ENCODE data around the gene MACROD2.

Gene MACROD2

DNA sequence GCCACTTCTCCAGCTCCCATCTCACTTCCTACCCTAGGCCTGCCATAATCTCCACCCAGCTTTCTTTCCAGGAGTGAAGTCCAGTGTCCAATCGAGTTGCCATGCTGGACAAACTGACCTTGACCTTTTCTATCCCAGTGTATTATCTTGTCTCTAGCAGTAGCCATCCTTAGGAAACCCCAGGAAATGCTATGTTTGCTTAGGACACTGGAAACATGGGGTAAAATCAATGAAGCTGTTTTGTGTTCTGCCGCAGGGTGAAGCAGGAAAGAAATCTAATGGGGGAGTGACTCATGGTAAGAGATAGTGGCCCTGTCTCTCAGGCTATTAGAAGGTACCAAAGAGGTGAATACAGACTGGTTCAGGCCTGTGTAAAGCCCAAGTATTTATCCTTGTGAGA is 1452.2 kb downstream of the MACROD2 start:
- DNase-seq (ENCODE audit: low read depth) = no peak

DNA sequence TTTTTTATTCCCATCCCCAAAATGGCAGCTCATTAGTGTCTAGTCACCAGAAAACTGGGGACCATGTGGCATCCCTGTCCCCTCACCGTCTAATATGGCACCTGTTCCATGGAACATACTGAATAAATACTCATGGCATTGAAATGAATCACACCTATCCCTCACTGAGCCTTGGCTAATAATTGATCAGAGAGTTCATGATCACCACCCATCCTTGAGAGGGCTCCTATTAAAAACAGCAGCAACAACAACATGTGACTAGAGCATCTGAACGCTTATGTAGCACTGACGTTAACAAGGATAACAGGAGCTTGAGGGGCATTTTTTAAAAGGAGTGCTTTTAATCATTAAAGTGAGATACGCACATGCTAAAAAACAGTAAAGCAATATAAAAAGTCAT is 1453.7 kb downstream of the MACROD2 start:
- DNase-seq (ENCODE audit: low read depth) = no peak

DNA sequence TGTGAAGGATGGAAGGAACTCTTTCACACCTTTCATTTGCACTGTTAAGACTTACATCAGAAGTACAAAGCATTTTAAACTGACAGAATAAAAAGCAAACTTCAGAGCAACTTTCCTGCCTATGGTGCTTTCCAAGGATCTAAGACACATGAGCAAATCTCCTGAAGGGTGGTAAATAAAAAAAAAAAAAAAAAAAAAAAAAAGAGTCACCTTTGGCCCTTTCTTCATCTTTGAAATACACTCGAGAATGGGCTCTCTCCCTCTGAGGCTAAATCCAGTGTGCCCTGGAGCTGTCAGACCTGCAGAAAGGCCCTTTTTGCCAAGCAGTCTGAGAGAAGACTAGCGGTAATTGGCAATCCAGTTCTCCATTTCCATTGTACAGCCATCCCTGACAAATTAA is 1455.9 kb downstream of the MACROD2 start:
- no peak for DNase-seq (ENCODE audit: low read depth)

DNA sequence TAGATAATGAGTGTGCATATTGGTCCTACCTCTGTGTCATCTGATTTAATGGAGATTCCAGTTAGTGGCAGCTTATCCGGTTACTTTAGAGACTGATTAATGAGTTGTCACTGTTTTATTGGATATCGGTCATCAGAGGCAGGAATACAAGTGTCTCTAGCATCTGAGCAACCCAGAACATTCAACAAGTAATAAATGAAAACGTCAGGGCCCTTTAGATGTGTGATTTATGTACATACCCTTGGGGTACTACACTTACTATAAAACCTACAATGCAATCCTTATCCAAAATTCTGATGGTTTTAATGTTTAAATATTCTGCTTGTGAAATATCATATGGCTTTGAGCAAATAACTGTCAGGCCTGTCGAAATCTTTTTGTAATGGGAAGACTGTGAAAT is 1460.0 kb downstream of the MACROD2 start:
- DNase-seq (ENCODE audit: low read depth) = no peak

DNA sequence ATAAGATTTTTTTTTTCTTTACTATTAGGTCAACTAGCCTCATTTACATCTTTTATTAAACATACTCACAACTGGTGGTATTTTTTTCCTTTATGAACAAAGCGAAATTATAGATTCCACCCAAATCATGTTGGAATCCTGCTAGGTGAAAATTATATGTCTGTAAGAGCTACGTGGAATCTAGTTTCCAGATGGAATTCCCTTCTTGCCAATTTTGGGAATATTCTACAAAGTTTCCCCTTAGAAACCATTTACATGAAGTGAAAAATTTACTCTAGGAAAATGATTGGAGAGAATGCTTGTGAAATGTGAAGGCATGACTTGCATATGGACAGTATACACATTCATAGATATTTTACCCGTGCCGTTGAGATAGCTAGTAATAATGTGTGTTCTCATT is 1466.6 kb downstream of the MACROD2 start:
- no peak for DNase-seq (ENCODE audit: low read depth)

DNA sequence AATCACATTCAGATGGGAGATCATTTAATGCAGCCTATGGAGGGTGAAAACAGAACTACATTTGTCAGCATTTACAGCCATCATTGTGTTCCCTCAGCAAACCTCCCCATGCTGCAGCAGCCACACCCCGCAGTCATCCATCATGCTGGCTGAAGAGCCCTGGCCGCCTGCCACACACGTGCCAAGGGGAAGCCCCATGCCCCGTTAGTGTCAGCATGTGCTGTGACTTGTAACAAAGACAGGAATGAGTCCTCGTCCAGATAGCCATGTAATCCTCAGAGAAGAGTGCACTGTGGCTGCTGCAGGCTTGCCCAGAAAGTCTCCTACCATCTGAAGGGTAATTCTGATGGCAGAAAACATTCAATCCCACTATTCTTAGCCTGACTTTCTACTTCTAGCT is 1480.2 kb downstream of the MACROD2 start:
- DNase-seq (ENCODE audit: low read depth) = no peak

DNA sequence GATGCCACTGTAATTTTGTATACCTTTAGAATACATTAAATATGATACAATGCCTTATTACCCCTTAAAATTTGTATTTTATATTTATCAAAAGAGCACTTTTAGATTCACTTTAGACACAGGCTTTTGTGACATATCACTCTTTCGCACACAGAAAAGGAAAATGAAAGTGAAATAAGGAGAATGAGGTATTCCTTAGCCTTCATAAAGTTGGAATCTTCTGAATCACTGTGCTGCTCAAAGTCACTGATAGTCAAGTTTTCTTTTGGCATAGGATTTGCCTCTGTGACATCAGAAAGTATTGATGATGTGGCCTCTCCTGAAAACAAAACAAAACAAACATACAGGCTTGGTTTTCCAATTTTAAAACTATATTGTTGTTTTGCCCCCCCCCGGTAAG is 1480.9 kb downstream of the MACROD2 start:
- no peak for DNase-seq (ENCODE audit: low read depth)

DNA sequence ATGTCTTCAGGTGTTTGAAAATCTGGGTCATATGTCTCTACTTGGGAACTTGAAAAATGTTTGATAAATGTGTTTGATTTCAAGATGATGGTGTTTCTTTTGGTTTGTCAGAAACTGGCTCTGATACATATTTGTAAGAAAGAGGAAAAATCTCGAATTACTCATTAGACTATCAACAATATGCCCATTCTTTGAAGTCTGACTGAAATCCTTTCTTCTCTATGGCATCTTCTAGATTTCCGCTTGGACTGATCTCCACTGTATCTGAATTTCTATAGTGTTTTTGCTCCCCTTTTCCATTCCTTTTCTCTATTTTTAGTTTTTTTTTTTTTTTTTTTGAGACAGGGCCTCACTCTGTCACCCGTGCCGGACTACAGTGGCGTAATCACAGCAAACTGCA is 1481.5 kb downstream of the MACROD2 start:
- no peak for DNase-seq (ENCODE audit: low read depth)

DNA sequence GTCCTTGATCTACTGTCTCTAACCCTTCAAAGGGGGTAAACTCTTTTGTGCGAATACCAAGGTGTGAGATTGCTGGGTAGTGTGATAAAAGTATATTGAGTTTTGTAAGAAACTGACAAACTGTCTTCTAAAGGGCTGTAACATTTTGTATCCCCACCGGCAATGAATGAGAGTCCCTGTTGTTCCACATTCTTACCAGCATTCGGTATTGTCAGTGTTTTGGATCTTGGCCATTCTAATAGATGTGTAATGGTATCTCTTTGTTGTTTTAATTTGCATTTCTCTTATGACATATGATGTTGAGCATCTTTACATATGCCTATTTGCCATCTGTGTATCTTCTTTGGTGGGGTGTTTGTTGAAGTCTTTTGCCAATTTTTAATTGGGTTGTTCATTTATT is 1487.2 kb downstream of the MACROD2 start:
- no peak for DNase-seq (ENCODE audit: low read depth)

DNA sequence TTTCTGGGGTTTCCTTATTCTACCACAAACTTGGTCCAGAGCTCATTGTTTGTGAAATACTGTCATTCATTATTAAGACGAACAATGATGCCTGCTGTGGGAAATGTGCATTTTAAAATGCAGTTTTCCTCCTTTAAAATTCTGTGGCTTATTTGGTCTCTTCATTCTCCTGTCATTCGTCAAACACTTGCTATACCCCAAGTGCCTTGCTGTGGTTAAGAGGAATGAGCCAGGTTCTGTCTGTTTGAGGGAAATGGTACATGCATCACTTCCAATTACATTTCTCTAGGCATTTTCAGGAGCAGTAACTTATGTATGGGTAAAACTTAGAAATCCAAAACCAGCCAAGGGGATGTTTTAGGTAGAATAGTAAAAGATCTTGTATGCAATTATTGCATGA is 1490.2 kb downstream of the MACROD2 start:
- no peak for DNase-seq (ENCODE audit: low read depth)

DNA sequence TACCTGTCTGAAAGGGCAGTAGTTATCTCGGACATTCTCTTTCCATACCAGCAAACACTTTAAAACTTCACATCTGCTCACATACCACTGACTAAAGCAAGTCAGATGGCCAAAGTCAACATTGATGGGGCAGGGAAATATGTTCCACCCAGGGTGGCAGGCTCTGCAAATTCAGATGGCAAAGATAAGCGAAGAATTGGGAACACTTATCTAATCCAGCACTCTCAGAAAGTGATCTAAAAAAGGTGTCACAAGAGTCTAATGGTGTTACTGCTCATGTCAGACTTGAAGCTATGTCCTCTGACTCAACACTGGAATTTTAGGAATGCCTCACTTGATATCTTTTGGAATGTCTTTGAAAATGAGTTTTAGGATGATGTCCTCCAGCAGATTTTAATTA is 1491.7 kb downstream of the MACROD2 start:
- DNase-seq (ENCODE audit: low read depth) = peak; percentile 5

DNA sequence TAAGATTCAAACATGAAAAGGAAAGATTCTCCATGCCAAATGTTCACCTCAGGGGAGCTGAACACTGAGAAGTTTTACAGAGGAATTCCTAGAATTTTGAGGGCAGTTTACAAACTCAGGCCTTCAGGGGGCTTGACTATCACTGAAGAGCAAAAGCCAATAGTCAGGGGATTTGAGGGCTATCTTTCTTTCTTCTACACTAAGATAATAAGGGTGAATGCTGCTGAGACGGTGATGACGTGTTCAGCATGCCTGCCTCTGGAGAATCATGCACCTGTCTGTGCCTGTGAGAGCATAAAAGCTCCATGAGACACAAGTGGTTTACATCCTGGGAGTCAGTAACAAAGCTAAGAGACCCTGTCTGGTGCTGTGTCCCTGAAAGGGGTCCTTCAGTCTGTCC is 1492.4 kb downstream of the MACROD2 start:
- no peak for DNase-seq (ENCODE audit: low read depth)

DNA sequence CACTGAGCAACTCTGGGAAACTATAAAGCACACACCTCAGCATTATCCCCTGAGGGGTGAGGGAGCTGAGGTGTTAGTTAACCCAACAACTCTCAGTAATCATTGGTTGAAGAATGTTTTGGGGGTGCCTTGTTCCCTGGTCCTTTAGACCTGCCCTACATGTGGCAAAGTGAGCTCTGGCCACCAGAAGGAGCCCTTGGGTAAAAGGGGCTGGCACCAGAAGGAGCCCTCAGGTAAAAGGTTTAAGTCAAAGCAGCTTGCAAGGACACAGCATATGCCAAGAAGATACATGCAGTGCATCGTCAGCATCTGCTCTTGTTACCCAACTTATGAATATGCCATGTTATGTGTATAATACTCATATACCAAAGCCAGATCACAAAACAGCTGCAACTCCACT is 1496.3 kb downstream of the MACROD2 start:
- no peak for DNase-seq (ENCODE audit: low read depth)

DNA sequence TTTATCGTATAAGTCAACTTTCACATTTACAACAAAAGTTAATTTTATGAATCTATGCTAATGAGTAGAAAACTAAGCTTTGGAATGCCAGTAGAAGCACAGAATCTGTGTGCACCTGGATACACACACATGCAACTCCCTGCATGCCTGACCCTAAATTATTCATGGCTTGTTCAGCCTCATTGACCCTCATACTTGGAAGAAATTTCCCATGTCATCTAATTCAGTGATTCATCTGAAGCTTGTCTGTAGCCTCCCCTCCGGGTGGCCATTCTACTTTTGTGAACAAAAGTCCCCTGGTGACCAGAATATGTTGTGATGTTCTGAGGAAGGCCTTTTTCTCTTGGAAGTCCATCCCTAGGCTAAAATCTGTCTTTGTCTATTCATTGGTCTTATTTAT is 1499.5 kb downstream of the MACROD2 start:
- DNase-seq (ENCODE audit: low read depth) = no peak

DNA sequence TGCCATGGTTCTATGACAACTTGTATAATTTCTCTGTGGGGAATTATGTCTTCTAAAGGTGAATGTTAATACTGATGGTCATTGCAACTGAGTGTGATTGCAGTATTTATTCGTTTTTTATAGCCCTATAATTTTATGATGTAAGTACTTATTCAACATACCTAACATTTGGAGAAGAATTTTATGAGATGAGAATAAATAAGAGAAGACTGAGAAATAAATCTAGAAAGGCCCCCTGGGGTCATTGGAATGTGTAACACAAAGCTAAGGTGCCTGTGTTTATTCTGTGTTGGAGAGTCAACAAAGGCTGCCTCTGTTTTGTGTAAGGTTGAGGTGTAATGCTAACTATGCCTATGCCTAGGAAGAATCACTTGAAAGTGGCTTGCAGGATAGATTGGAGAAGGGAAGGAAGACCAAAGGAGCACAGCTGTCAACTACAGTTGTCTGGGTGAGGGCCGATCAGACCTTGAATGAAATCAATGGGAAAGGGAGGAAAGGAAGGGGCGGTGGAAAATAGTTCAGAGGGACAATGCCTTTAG is 1501.3 kb downstream of the MACROD2 start:
- DNase-seq (ENCODE audit: low read depth) = no peak

DNA sequence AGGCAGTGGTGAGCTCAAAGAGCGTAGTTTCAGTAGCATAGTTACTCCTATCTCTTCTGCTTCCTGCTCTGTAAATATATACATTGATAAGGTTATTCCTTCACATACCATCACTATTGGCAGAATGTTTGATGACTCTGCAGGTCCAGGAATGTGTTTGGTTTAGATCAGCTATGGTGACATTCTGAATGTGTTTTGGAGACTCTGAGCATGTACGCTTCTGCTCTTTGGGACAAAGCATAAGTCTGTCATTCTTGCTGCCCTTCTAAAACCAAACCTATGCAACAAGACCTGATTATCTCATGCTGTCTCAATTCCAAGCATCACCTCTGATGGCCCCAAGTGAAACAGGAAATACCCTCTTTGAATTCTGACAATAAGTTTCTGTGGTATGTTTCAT is 1503.6 kb downstream of the MACROD2 start:
- no peak for DNase-seq (ENCODE audit: low read depth)

DNA sequence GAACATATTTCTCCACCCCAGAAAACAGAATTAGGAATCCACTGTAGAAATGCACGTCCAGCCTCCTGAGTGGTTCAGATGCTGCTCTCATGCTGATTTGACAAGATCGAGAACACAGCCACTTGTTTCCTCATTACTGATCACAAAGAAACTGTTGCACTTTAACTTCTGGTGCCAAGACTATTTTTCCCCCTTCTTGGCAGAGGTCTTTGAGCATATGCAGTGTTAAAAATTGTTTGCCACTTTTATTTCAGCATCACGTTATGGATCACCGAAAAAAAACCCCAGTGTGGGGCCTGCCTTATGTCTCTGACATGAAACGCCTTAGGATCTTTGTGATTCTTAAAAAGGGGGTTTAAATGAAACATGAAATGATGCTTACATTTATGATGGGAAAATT is 1511.0 kb downstream of the MACROD2 start:
- no peak for DNase-seq (ENCODE audit: low read depth)

DNA sequence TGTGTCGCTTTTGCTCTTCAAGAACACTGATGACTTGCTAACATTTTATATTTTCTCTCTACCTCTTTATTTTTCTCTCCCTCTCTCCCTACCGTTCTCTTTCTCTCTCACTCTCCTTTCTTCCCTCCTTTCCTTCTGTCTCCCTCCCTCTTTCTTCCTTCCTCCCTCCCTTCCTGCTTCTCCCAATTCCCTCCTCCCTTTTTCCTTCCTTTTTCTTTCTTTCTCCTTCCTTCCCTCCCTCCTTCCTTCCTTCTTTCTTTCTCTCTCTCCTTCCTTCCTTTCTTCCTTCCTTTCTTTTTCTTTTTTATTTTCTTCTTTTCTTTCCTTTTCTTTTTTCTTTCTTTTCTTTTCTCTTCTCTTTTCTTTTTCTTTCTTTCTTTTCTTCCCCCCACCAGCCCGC is 1511.8 kb downstream of the MACROD2 start:
- no peak for DNase-seq (ENCODE audit: low read depth)

DNA sequence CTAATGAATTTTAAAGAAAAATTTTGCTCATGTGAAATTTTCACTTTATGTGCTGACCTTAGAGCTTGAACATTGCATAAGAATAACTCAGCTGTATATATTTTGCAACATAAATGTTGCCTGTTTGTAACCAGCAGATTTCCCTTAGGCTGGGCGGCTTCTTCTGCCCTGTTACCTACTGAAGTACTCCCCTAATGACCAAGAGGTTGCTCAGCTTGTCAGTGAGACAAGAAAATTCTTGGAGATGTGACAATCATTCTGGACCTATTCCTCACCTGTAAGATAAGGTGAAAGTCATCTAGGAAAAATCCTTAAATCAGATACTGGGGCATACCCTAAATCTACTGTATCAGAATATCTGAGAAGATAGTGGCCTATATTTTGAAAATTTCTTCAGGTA is 1516.2 kb downstream of the MACROD2 start:
- DNase-seq (ENCODE audit: low read depth) = no peak

DNA sequence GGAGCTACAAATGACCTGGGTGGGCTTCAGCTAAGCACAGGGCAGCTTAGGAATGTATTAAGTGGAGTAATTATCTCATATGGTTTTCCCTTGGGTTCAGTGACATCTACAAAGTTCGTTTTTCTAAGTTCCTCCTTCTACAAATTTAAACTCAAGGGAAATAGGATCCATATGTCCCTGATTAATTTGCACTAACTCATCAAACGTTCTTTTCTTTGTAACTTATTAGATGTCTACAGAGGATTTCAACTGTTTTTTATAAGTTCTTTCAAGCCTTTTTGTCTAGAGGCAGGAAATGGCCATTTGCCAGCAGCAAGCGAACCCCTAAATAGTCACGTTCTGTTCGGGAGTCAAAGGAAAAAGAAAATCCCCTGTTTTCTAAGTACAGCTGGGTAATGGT is 1517.6 kb downstream of the MACROD2 start:
- no peak for DNase-seq (ENCODE audit: low read depth)

DNA sequence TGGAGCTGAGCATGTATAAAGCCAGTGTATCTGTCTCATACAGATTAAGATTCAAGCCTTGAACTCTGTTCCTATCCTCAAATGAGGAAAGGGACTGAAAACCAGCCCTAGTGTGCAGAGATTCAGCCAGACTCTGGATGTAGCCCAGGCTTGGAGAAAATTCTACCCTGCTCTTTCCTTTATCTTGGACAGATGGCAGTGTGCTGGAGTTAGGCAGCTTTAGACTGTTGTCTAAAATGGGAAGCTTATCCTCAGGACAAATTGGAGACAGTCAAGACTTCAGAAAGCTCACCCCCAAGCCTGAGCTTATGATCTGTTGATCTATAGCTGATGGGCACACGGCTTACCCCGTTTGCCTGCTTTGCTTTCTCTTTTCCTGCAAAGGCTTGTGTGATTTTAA is 1520.4 kb downstream of the MACROD2 start:
- no peak for DNase-seq (ENCODE audit: low read depth)

DNA sequence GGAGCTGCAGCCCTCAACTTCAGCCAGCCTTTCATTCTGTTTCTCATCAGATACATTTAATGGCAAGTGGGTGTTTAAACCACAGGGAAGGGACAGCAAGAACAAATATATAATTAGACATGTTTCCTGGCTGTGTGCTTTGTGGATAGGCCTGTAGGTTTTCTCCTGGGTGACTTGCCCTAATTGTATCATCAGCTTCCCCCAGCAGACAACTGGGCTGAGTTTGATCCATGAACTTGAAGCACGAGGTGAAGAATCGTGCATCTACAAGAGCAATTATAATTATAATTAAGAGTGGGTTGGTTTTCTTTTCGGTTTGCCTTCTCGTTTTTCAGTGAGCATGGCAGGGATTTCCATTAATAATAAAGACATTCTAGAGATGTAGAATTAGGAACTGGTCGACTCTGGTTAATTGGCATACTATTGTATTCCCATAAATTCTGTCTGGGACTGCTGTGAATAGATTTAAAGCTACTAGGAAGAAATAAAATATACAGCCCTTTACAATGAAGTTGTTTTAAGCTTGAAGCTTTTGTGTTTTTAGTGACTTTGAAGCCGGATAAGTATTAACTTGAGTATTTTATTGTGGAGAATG is 1525.7 kb downstream of the MACROD2 start:
- DNase-seq (ENCODE audit: low read depth) = no peak

DNA sequence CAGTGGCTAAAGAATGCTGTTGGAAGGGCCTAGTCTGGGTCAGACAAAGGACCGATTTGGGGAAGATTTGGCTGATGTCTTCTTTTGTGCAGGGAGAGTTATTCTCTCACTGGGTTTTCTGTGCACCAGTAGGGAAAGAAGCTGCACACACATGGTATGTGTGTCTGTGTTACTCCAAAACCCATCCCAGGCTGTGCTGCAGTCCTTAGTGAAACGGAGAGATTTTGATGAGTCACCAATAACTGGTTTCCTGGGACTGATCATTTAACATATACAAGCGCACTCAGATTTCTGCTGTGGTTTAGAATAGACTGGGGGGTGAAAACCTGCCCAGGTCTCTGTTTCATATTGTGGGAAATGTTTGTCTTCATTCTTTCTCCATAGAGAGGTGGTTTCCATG is 1528.1 kb downstream of the MACROD2 start:
- DNase-seq (ENCODE audit: low read depth) = no peak

DNA sequence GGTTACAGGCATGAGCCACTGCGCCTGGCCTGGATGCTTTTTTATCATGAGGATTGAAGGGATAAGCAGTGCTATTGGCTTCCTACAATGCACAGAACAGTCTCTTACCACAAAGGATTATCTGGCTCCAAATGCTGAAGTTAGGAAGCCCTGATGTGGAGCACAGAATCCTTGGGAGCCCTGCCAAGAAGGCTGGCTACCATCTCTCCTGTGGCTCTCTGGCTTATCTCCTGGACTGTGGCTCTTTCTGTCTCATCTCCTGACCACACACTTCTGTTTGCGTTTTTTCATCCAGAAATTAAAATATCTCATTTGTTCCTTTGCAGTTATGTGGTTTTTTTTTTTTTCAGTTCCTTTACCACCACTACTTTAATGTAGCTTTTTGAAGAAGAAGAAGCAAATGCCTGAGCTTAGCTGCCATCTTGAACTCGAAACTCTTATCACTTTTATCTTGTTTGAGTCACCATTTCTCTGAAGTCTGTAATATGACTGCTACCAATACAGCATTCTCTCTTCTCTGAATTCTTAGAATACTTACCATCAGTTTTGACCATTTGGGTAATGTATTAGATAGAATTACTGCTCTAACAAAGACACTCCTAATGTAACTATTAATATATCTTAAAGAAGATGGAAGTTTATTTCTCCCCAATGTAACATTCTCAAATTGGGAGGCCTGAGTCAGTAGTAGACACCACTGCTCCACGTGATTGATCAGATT is 1533.2 kb downstream of the MACROD2 start:
- DNase-seq (ENCODE audit: low read depth) = peak; percentile 4

All from non-pigmented ciliary epithelial cell (primary cell).